Kasumi-1 (cell line): Measurements from ENCODE around the gene SUN2.

Experiments used
- DNase-seq, 2 experiments: peaks; one replicate each; lab custom pipeline; 2025; lab: John Stamatoyannopoulos, UW

The SUN2 gene

DNA sequence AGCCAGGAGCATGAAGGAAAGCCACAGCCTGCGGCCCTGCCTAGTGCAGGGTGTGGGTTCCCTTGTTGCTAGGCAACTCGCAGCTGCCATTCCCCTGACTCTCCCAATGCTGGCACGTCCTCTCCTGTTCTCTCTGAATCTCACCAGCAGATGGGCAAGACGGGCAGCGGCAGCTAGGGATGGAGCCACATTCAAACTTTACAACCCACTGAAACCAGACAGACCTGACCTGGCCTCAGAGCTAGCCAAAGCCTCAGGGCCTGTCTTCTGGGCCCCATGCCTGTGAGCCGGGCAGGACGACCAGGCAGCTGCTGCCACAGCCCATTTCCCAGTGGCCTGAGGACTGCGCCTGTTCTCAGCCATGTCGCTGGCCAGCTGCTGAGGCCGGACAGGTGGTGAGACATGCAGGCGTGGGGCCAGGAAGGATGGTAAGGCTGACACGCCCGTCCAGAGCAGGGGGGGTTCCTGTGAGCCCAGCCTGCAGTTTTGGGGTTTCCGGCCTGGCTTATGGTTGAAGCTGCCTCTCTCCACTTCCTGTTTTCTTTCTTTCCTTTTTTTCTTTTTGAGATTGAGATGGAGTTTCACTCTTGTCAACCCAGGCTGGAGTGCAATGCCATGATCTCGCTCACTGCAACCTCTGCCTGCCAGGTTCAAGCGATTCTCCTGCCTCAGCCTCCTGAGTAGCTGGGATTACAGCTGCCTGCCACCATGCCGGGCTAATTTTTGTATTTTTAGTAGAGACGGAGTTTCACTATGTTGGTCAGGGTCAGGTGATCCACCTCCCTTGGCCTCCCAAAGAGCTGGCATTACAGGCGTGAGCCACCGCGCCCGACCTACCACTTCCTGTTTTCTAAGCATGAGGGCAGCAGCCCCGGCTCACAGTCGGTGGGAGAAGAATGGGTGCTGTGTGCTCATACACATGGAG, 4.1 kb downstream of the SUN2 start:
- peak; percentile 80 to 88 for DNase-seq

- no peak for DNase-seq
Observed at GRCh38 chr22:38751066-38751421, 4.8 kb downstream of the SUN2 start.

- DNase-seq = no peak
Observed at GRCh38 chr22:38750638-38751037, 5.2 kb downstream of the SUN2 start.

- no peak for DNase-seq
Observed at GRCh38 chr22:38750104-38750503, 5.7 kb downstream of the SUN2 start.

- no peak for DNase-seq
Observed at GRCh38 chr22:38748487-38749136, 7.2 kb downstream of the SUN2 start.

DNA sequence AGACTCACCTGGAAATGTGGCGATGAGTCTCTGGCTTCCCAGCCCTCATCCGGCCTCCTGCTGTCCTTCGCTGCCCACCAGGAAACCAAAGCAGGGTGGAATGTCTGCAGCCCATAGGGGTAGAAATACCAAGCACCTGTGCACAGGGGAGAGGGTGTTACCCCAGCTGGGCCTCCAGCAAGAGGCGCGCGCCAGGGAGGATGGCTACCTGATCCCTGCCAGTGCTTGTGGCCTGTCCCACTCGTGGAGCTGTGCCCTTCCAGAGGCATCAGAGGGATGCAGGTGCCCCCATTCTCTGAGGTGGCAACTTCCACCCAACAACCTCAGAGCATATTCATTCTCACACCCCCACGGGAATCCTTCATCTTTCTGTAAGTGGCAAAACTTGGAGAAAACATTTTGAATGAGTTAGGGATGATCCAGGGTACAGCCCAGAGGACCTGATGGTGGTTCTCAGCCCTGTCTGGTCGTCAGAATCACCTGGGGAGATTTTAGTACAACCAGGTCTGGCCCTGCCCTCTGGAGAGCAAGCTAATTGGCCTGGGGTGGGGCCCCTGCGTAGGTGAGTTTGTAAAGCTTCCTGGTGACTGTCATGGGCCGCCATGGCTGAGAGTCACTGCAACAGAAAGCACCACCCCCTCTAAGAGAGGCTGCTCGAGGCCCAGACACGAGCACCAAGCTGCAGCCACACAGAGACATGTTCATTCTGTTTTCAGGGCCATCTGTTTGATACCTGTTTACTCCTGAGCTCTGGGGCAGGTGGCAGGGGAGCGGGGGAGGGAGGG, 9.9 kb downstream of the SUN2 start:
- no peak for DNase-seq

GRCh38 chr22:38744981-38745380, 10.8 kb downstream of the SUN2 start:
- no peak for DNase-seq

GRCh38 chr22:38742176-38742942, 13.4 kb downstream of the SUN2 start:
- no peak for DNase-seq

GRCh38 chr22:38741576-38741975, 14.2 kb downstream of the SUN2 start:
- no peak for DNase-seq

DNA sequence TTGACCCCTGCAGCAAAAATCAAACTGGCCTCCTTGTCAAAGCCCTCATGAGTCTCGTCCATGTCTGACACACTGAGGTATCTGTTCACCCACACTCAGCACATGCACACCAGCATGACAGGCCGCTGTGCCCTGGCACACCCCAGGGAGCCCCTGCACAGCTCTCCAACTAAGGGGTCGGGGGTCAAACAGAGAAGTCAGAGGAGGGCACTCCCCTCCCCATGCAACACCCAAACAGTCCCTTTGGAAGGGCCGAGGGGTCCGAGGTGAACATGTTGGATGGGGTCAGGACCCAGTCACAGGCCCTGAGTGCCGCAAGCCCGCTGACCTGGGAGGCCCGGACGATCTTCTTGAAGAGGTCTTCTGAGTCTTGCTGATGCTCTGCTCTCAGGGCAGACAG, 14.6 kb downstream of the SUN2 start:
- DNase-seq = no peak

DNA sequence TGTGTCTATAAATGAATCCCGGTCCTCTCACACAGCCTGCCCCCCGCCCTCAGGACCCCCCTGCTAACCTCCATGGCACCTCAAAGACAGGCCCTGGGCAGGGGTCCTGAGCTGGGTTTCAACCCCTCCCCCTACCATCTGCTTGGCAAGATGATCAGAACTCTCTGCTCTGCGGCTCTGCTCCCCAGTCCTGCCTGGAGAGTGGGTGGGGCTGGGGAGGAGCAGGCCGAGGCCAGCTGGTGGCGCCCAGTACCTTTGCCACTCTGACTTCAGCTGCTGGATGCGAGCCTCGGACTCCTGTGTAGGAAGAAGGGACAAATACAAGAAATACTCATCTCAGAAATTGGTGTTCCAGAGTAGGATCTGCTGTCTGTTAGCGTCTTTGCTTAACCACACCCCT, 15.0 kb downstream of the SUN2 start:
- no peak for DNase-seq

GRCh38 chr22:38740116-38740723, 15.6 kb downstream of the SUN2 start:
- DNase-seq = no peak

- no peak for DNase-seq
Observed at GRCh38 chr22:38739300-38740055, 16.3 kb downstream of the SUN2 start.

- no peak for DNase-seq
Observed at GRCh38 chr22:38738475-38739070, 17.2 kb downstream of the SUN2 start.

GRCh38 chr22:38737302-38738060, 18.3 kb downstream of the SUN2 start:
- no peak for DNase-seq

DNA sequence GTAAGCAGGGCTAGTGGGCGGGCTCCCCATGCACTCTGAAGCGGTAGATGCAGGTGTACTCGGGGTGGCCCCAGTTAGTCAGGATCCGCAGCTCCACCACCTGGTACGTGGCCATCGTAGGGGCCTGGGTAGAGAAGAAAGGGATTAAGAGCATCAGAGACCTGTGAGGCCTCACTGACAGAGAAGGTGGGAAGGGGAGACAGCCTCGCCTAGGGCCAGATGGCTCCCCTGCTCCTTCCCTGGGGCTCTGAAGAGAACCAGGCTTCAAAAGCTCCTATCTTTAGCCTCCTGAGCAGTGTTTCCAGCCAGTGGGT, 19.6 kb downstream of the SUN2 start:
- no peak for DNase-seq

GRCh38 chr22:38735465-38736256, 20.1 kb downstream of the SUN2 start:
- DNase-seq = no peak

- no peak for DNase-seq
Observed at GRCh38 chr22:38735126-38735464, 20.7 kb downstream of the SUN2 start.
